DND-41 (cell line): ENCODE data around the gene ABCA3.

Source experiments
- ATAC-seq: fragments of 200-7000 bp; cut with Tn5 transposase; 3 replicates; pipeline ENCODE4 v1.9.1; 2021; ENCODE audit warnings: low read depth; ENCODE audit not compliant: insufficient read depth
- DNase-seq: peaks from one replicate; pipeline ENCODE4 v3.0.0-alpha.2; 2020
- H2AFZ ChIP-seq: 2 replicates; pipeline ENCODE4 v1.6.0; 2012; ENCODE audit warnings: low read depth, low read length
- H3K27ac ChIP-seq: 2 replicates; pipeline ENCODE4 v1.5.1; 2012; ENCODE audit warnings: low read length, inconsistent platforms
- H3K27me3 ChIP-seq: fragments of 200-600 bp; sonication (generic); 2 replicates; pipeline ENCODE4 v1.6.0; 2012; ENCODE audit warnings: low read length, mild to moderate bottlenecking, inconsistent platforms; ENCODE audit not compliant: insufficient read depth, poor library complexity
- H3K36me3 ChIP-seq: 2 replicates; pipeline ENCODE4 v1.5.1; 2012; ENCODE audit warnings: low read length, inconsistent platforms; ENCODE audit not compliant: insufficient read depth
- H3K4me1 ChIP-seq: 2 replicates; pipeline ENCODE4 v1.5.1; 2012; ENCODE audit warnings: mild to moderate bottlenecking, low read length; ENCODE audit not compliant: insufficient read depth
- H3K4me2 ChIP-seq: 2 replicates; pipeline ENCODE4 v1.6.0; 2012; ENCODE audit warnings: mild to moderate bottlenecking, moderate library complexity, low read length, inconsistent platforms; ENCODE audit not compliant: insufficient read depth
- H3K4me3 ChIP-seq, 2 experiments: fragments of 200-600 bp in 1 of 2; shearing (Covaris generic) in 1 of 2; 2 replicates each; pipeline ENCODE4 v1.5.1; 2012 to 2016; ENCODE audit warnings: inconsistent platforms in 2 of 2, low read length in 2 of 2, mild to moderate bottlenecking in 2 of 2, low read depth in 1 of 2, moderate library complexity in 1 of 2
- H3K79me2 ChIP-seq: 2 replicates; pipeline ENCODE4 v1.6.0; 2012; ENCODE audit warnings: low read length, inconsistent platforms; ENCODE audit not compliant: insufficient read depth
- H3K9ac ChIP-seq: 2 replicates; pipeline ENCODE4 v1.6.0; 2012; ENCODE audit warnings: low read depth, mild to moderate bottlenecking, inconsistent platforms, low read length, moderate library complexity
- H3K9me3 ChIP-seq: 2 replicates; pipeline ENCODE4 v1.5.1; 2012; ENCODE audit warnings: low read length, moderate library complexity, mild to moderate bottlenecking, inconsistent platforms; ENCODE audit not compliant: insufficient read depth, severe bottlenecking
- H4K20me1 ChIP-seq: 2 replicates; pipeline ENCODE4 v1.6.0; 2012; ENCODE audit warnings: low read length; ENCODE audit not compliant: insufficient read depth
- EZH2 ChIP-seq: IDR thresholded peaks from 3 replicates; pipeline ENCODE4 v1.6.1; 2012; ENCODE audit warnings: borderline replicate concordance, low read depth, mild to moderate bottlenecking, moderate library complexity, low read length, inconsistent platforms; ENCODE audit not compliant: severe bottlenecking
- TF ChIP-seq, protein P1 (sequence below): IDR thresholded peaks from 2 replicates; pipeline ENCODE4 v1.5.1; 2012; ENCODE audit warnings: borderline replicate concordance, low read length, moderate library complexity, mild to moderate bottlenecking; ENCODE audit not compliant: poor library complexity, severe bottlenecking; ENCODE audit errors: extremely low read depth

The ABCA3 gene

DNA sequence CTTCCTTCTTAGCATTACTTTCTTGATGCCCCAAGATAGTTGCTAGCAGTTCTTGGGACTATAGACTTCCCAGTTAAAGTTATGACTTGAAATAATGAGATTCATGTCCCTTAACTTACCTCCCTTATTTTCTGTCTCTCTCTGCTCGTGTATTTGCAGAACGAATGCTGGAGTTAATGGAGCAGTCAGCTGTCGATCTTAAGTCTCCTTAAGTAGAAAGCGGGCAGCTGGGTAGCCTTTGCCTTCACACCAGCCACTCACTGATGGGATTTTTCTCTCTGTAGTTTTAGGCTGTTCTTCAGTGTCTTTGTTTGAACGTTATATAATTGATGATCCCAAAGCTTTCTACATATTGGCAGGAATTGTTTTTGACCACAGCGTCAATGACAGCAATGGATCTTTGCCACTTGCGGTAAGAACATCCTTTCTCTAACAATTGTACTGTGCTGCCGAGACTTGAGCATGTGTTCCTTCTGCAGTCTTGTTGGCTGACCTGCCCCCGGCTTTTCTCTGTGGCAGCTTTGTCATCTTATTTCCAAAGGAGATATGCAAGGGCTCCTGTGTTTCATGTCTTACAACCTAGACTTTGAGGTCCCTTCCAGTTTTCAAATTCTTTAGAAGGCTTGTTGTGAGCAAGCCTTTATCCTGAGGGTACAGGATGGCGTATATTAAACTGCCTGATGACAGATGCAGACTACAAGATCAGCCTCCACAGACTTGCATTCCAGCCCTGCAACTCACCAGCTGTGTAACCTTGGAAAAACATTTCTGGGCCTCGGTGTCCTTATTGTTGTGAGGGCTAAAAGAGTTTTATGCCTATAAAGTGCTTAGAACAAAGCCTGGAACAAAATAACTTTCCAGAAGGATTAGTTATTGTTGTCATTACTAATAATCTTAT is 25.1 kb upstream of the ABCA3 start:
- H4K20me1 ChIP-seq: no peaks in the 10 kb centered on the region
- TF ChIP-seq EZH2: no peak
- TF ChIP-seq, protein P1, sequence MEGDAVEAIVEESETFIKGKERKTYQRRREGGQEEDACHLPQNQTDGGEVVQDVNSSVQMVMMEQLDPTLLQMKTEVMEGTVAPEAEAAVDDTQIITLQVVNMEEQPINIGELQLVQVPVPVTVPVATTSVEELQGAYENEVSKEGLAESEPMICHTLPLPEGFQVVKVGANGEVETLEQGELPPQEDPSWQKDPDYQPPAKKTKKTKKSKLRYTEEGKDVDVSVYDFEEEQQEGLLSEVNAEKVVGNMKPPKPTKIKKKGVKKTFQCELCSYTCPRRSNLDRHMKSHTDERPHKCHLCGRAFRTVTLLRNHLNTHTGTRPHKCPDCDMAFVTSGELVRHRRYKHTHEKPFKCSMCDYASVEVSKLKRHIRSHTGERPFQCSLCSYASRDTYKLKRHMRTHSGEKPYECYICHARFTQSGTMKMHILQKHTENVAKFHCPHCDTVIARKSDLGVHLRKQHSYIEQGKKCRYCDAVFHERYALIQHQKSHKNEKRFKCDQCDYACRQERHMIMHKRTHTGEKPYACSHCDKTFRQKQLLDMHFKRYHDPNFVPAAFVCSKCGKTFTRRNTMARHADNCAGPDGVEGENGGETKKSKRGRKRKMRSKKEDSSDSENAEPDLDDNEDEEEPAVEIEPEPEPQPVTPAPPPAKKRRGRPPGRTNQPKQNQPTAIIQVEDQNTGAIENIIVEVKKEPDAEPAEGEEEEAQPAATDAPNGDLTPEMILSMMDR: no peak
- ATAC-seq (no peak), DNase-seq (no peak)
- H3K27ac ChIP-seq: no peak overlapping the region
- no peak overlapping the region for H3K4me3 ChIP-seq
- H3K4me1 ChIP-seq: no peaks in the 10 kb centered on the region
- no peaks in the 10 kb centered on the region for H3K27me3 ChIP-seq
- H3K4me2 ChIP-seq: no peak overlapping the region
- no peaks in the 10 kb centered on the region for H3K79me2 ChIP-seq
- H3K9me3 ChIP-seq: no peaks in the 10 kb centered on the region
- no peaks in the 10 kb centered on the region for H3K36me3 ChIP-seq
- no peak overlapping the region for H2AFZ ChIP-seq
- H3K9ac ChIP-seq: no peak overlapping the region

DNA sequence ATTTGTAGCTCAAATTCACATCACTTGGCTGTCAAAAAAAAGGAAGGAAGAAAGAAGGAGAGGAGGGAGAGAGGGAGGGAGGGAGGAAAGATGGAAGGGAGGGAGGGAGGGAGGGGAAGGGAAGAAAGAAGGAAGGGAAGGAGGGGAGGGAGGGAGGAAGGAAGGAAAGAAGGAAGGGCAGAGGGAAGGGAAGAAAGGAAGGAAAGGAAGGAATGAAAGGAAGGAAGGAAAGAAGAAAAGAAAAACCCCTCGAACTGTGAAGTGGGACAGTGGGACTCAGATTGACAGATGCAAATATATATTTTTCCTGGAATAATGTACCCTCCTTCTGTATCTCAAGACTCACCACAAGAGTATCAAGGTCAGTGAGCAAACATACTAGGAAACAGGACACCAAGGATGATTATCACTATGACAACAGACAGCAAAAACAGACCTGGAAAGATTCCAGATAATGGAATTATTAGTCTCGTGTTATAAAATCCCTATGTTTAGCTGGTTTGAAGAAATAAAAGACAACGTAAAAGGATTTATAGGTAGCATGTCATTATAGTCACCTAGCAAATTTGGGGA is 24.2 kb upstream of the ABCA3 start:
- H3K9me3 ChIP-seq: no peaks in the 10 kb centered on the region
- no peaks in the 10 kb centered on the region for H3K27me3 ChIP-seq
- H3K9ac ChIP-seq: no peak overlapping the region
- no peaks in the 10 kb centered on the region for H3K36me3 ChIP-seq
- no peak overlapping the region for H3K27ac ChIP-seq
- H4K20me1 ChIP-seq: no peaks in the 10 kb centered on the region
- H3K4me2 ChIP-seq: no peak overlapping the region
- ATAC-seq (no peak), DNase-seq (no peak)
- TF ChIP-seq, protein P1: no peak
- no peak for TF ChIP-seq EZH2
- H3K79me2 ChIP-seq: no peaks in the 10 kb centered on the region
- no peaks in the 10 kb centered on the region for H3K4me1 ChIP-seq
- H2AFZ ChIP-seq: no peak overlapping the region
- no peak overlapping the region for H3K4me3 ChIP-seq

DNA sequence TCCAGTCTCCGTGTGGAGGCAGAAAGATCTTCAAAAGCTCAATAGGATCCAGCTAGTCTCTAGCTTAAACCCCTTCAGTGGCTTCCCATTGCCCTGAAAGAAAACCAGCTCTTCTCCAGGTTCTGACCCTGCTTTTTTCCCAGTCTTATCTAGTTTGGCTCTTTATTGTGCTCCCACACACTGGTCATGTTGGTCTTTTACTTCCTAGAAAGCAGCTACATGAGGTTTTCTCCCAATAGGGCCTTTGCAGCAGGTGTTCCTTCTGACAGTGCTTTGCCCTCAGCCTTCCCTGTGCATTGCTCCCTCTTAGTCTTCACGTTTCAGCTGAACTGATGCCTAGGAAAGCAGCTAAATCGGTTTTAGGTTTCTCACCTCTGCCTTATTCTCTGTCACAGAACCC is 21.7 kb upstream of the ABCA3 start:
- Histone ChIP-seq H4K20me1 (no peaks in the 10 kb centered on the region), H3K4me1 (no peaks in the 10 kb centered on the region), H3K36me3 (no peaks in the 10 kb centered on the region), H2AFZ (no peak overlapping the region), H3K27ac (no peak overlapping the region), H3K4me3 (no peak overlapping the region), H3K27me3 (no peaks in the 10 kb centered on the region), H3K79me2 (no peaks in the 10 kb centered on the region), H3K4me2 (no peak overlapping the region), H3K9ac (no peak overlapping the region), H3K9me3 (no peaks in the 10 kb centered on the region)
- no peak for DNase-seq
- TF ChIP-seq, protein P1: no peak
- no peak for TF ChIP-seq EZH2
- ATAC-seq: no peak
